IMR-90 (cell line): Measurements from ENCODE around the gene RB1. TPM values are rescaled to one million over a fixed set of nuclear protein-coding genes. Genes with fewer than 3 reads are reported as not detected.

ENCODE experiments used
- ATAC-seq: fragments of 200-7000 bp; cut with Tn5 transposase; 2 replicates; pipeline ENCODE4 v1.9.1; 2020; ENCODE audit warnings: low read depth, mild to moderate bottlenecking, moderate library complexity
- BruUV-seq: library from RNA; stranded (reverse); fragments of 400-500 nt; replicated peaks from 2 replicates; lab custom pipeline; 2021; lab: Mats Ljungman, UMichigan
- CTCF ChIA-PET: fragments of 300-600 bp; formaldehyde crosslinking; extraction: SDS; loops from one replicate; lab custom pipeline; 2021; ENCODE audit warnings: antibody characterized with exemption; lab: Yijun Ruan, JAX
- POLR2A ChIA-PET: fragments of 300-600 bp; sonication (Branson Sonifier 250); formaldehyde crosslinking; loops from one replicate; lab custom pipeline; 2022; ENCODE audit warnings: antibody characterized with exemption; ENCODE audit not compliant: unreplicated experiment; lab: Charles Lee
- DNase-seq: peaks from one replicate; pipeline ENCODE4 v3.0.0; 2013
- H2AFZ ChIP-seq: replicated peaks from 2 replicates; pipeline ENCODE3; 2013; ENCODE audit warnings: low read length, mild to moderate bottlenecking; ENCODE audit not compliant: poor library complexity
- H2AK5ac ChIP-seq: 2 replicates; pipeline ENCODE4 v1.6.1; 2013; ENCODE audit warnings: low read depth, low read length, inconsistent platforms
- H2AK9ac ChIP-seq: replicated peaks from 2 replicates; pipeline ENCODE3; 2013; ENCODE audit warnings: mild to moderate bottlenecking, low read depth, low read length, moderate library complexity; ENCODE audit not compliant: poor library complexity
- H2BK120ac ChIP-seq: 2 replicates; pipeline ENCODE4 v1.6.1; 2013; ENCODE audit warnings: low read depth, low read length, inconsistent platforms
- H2BK15ac ChIP-seq: 3 replicates; pipeline ENCODE4 v1.6.1; 2013; ENCODE audit warnings: low read depth, low read length, inconsistent platforms
- H2BK20ac ChIP-seq: 2 replicates; pipeline ENCODE4 v1.6.1; 2013; ENCODE audit warnings: low read depth, mild to moderate bottlenecking, inconsistent platforms, low read length, moderate library complexity
- H2BK5ac ChIP-seq: 2 replicates; pipeline ENCODE4 v1.6.1; 2013; ENCODE audit warnings: mild to moderate bottlenecking, low read depth, low read length, inconsistent platforms; ENCODE audit not compliant: poor library complexity, severe bottlenecking
- H3K14ac ChIP-seq: replicated peaks from 2 replicates; pipeline ENCODE4 v1.6.1; 2013; ENCODE audit warnings: low read depth, low read length, inconsistent platforms
- H3K18ac ChIP-seq: 2 replicates; pipeline ENCODE4 v1.6.1; 2013; ENCODE audit warnings: low read depth, low read length, control low read depth
- H3K23ac ChIP-seq: 2 replicates; pipeline ENCODE4 v1.6.1; 2013; ENCODE audit warnings: low read depth, low read length, inconsistent platforms
- H3K27ac ChIP-seq: 2 replicates; pipeline ENCODE4 v1.5.1; 2013; ENCODE audit warnings: mild to moderate bottlenecking, control low read depth, low read length; ENCODE audit not compliant: insufficient read depth
- H3K27me3 ChIP-seq: 2 replicates; pipeline ENCODE4 v1.6.1; 2013; ENCODE audit warnings: low read length; ENCODE audit not compliant: control insufficient read depth, insufficient read depth
- H3K36me3 ChIP-seq: 2 replicates; pipeline ENCODE4 v1.6.1; 2013; ENCODE audit warnings: low read length, mixed read lengths; ENCODE audit not compliant: control insufficient read depth, insufficient read depth
- H3K4ac ChIP-seq: 2 replicates; pipeline ENCODE4 v1.6.1; 2013; ENCODE audit warnings: low read depth, low read length, inconsistent platforms
- H3K4me1 ChIP-seq: 2 replicates; pipeline ENCODE4 v1.6.1; 2013; ENCODE audit warnings: low read length, mixed read lengths; ENCODE audit not compliant: control insufficient read depth, insufficient read depth
- H3K4me2 ChIP-seq: 2 replicates; pipeline ENCODE4 v1.6.1; 2013; ENCODE audit warnings: low read depth, mild to moderate bottlenecking, control low read depth, low read length, moderate library complexity
- H3K4me3 ChIP-seq: 2 replicates; pipeline ENCODE4 v1.5.1; 2013; ENCODE audit warnings: low read depth, mild to moderate bottlenecking, control low read depth, low read length, moderate library complexity; ENCODE audit not compliant: insufficient read depth
- H3K56ac ChIP-seq: 2 replicates; pipeline ENCODE4 v1.6.1; 2013; ENCODE audit warnings: low read length, inconsistent platforms; ENCODE audit not compliant: insufficient read depth; ENCODE audit errors: extremely low read depth
- H3K79me1 ChIP-seq, 2 experiments: 2 replicates each; pipeline ENCODE4 v1.6.1; 2013; ENCODE audit warnings: low read length in 2 of 2, inconsistent platforms in 1 of 2, low read depth in 1 of 2
- H3K9ac ChIP-seq: 2 replicates; pipeline ENCODE4 v1.6.1; 2013; ENCODE audit warnings: low read depth, low read length, control low read depth
- H3K9me1 ChIP-seq: 2 replicates; pipeline ENCODE4 v1.6.1; 2013; ENCODE audit warnings: low read length, inconsistent platforms; ENCODE audit not compliant: insufficient read depth
- H3K9me3 ChIP-seq: 2 replicates; pipeline ENCODE4 v1.6.1; 2013; ENCODE audit warnings: low read length; ENCODE audit not compliant: control insufficient read depth, insufficient read depth
- H4K20me1 ChIP-seq: 2 replicates; pipeline ENCODE4 v1.6.1; 2013; ENCODE audit warnings: low read length, inconsistent platforms; ENCODE audit not compliant: insufficient read depth
- H4K5ac ChIP-seq: 2 replicates; pipeline ENCODE4 v1.6.1; 2013; ENCODE audit warnings: mild to moderate bottlenecking, low read depth, low read length, control low read depth
- H4K8ac ChIP-seq, 2 experiments: 2 replicates each; pipeline ENCODE4 v1.6.1; 2013; ENCODE audit warnings: low read depth in 2 of 2, low read length in 2 of 2, control low read depth in 1 of 2, inconsistent platforms in 1 of 2
- H4K91ac ChIP-seq: 2 replicates; pipeline ENCODE4 v1.6.1; 2013; ENCODE audit warnings: low read depth, low read length, inconsistent platforms; ENCODE audit not compliant: insufficient read depth
- BHLHE40 ChIP-seq: fragments of 150-350 bp; IDR thresholded peaks from 2 replicates; pipeline ENCODE4 v1.6.1; 2016; ENCODE audit warnings: mild to moderate bottlenecking, low read depth, low read length
- CHD1 ChIP-seq: IDR thresholded peaks from 2 replicates; pipeline ENCODE4 v1.6.1; 2012; ENCODE audit warnings: low read depth, low read length, improper control_type of control experiment
- MAFK ChIP-seq: IDR thresholded peaks from 2 replicates; pipeline ENCODE4 v1.6.1; 2012; ENCODE audit warnings: low read depth, low read length, improper control_type of control experiment
- MAZ ChIP-seq: IDR thresholded peaks from 2 replicates; pipeline ENCODE4 v1.6.1; 2012; ENCODE audit warnings: low read depth, mild to moderate bottlenecking, low read length, improper control_type of control experiment, moderate library complexity, borderline replicate concordance
- MXI1 ChIP-seq: IDR thresholded peaks from 2 replicates; pipeline ENCODE4 v1.6.1; 2012; ENCODE audit warnings: low read depth, mild to moderate bottlenecking, low read length, moderate library complexity, borderline replicate concordance
- NFE2L2 ChIP-seq: fragments of 150-350 bp; IDR thresholded peaks from 2 replicates; pipeline ENCODE4 v1.6.1; 2016; ENCODE audit warnings: low read depth, mild to moderate bottlenecking, low read length
- RAD21 ChIP-seq: IDR thresholded peaks from 2 replicates; pipeline ENCODE4 v1.6.1; 2012; ENCODE audit warnings: low read length, improper control_type of control experiment
- RCOR1 ChIP-seq: IDR thresholded peaks from 2 replicates; pipeline ENCODE4 v1.6.1; 2012; ENCODE audit warnings: mild to moderate bottlenecking, low read length, improper control_type of control experiment; ENCODE audit not compliant: insufficient replicate concordance
- SMC3 ChIP-seq: fragments of 150-350 bp; IDR thresholded peaks from 2 replicates; pipeline ENCODE4 v1.6.1; 2016; ENCODE audit warnings: low read depth, mild to moderate bottlenecking, antibody characterized with exemption, low read length, moderate library complexity
- USF2 ChIP-seq: fragments of 150-350 bp; IDR thresholded peaks from 2 replicates; pipeline ENCODE4 v1.6.1; 2017; ENCODE audit warnings: mild to moderate bottlenecking, antibody characterized with exemption, low read length, low read depth
- WGBS, 2 experiments: methylation state at CpG; one replicate each; pipeline versions ENCODE4 v1.1.5 to v1.1.7; 2013; ENCODE audit warnings: missing lambda C conversion rate in 2 of 2; ENCODE audit not compliant: insufficient read length in 1 of 2; ENCODE audit errors: extremely low coverage in 2 of 2; 5-methylcytosine and 5-hydroxymethylcytosine counted together
- dilution Hi-C: fragments of 300-500 bp; cut with HindIII; formaldehyde crosslinking; loops from one replicate; pipeline ENCODE4 v1.14.3; 2018; ENCODE audit warnings: low sequenced_read_pairs; ENCODE audit not compliant: unreplicated experiment
- in situ Hi-C: fragments of 300-500 bp; cut with MboI; formaldehyde crosslinking; loops from 3 replicates; pipeline ENCODE4 v1.14.3; 2019; ENCODE audit warnings: low sequenced_read_pairs, inconsistent platforms, mixed read lengths
- intact Hi-C: fragments of 100-400 bp; cut with micrococcal nuclease; formaldehyde crosslinking; loops from 2 replicates; pipeline ENCODE4 v1.10.0; 2022
- polyA plus RNA-seq, 3 experiments: library from polyadenylated mRNA; depleted of rRNA; stranded (reverse); fragments of >200 nt; gene quantifications; 2 replicates each; pipeline ENCODE4 v1.2.3, GENCODE V29; 2012; ENCODE audit warnings: low replicate concordance in 1 of 3
- total RNA-seq: library from RNA; depleted of rRNA; stranded (reverse); fragments of >200 nt; gene quantifications from 2 replicates; pipeline ENCODE4 v1.2.3, GENCODE V29; 2012
- TF ChIP-seq, protein P1 (sequence below): conservative IDR thresholded peaks from 2 replicates; pipeline ENCODE4 v1.5.1; 2012; ENCODE audit warnings: mild to moderate bottlenecking, low read depth, low read length, improper control_type of control experiment
- TF ChIP-seq, protein P2 (sequence below): fragments of 150-350 bp; IDR thresholded peaks from 2 replicates; pipeline ENCODE4 v1.6.1; 2016; ENCODE audit warnings: low read depth, mild to moderate bottlenecking, low read length, moderate library complexity, borderline replicate concordance

The RB1 gene
- total and polyA plus RNA-seq, 2 of the 4 experiments (the other 2 are of a cell fraction): 11.4 to 15.4 TPM

GRCh38 chr13:48528720-48529119 lies 225.2 kb downstream of the RB1 start:
- H4K91ac ChIP-seq: no peak overlapping the region
- H3K4me2 ChIP-seq: no peak overlapping the region
- no peak overlapping the region for H2BK15ac ChIP-seq
- H3K9me1 ChIP-seq: peaks cover 2% of the 10 kb centered on the region; the same call in 1 of the 2 replicates
- no peak for ATAC-seq
- in situ Hi-C loops: no loop called here
- peaks cover 5% of the 10 kb centered on the region for H3K4me1 ChIP-seq
- peaks cover 8 to 13% of the 10 kb centered on the region in 2 experiments for H3K79me1 ChIP-seq
- no peak overlapping the region for H2AK9ac ChIP-seq
- H3K23ac ChIP-seq: no peak overlapping the region
- H3K27ac ChIP-seq: no peak overlapping the region
- no peak overlapping the region for H3K56ac ChIP-seq
- POLR2A ChIA-PET: no interaction called here
- H3K14ac ChIP-seq: no peak overlapping the region
- no peak overlapping the region for H3K4ac ChIP-seq
- H3K4me3 ChIP-seq: no peak overlapping the region
- H3K9ac ChIP-seq: no peak overlapping the region
- no peaks in the 10 kb centered on the region for H3K9me3 ChIP-seq
- DNase-seq: no peak
- H2AK5ac ChIP-seq: no peak overlapping the region
- H3K36me3 ChIP-seq: no peaks in the 10 kb centered on the region
- WGBS, 2 experiments: no CpG with 5 or more reads among the region's 3 CpGs
- no peak overlapping the region for H4K5ac ChIP-seq
- dilution Hi-C loops: no loop called here
- no peak overlapping the region for H3K18ac ChIP-seq
- H2BK20ac ChIP-seq: no peak overlapping the region
- no peak for TF ChIP-seq MXI1
- TF ChIP-seq USF2: no peak
- TF ChIP-seq MAFK: no peak
- TF ChIP-seq MAZ: no peak
- TF ChIP-seq RCOR1: no peak
- TF ChIP-seq, protein P1, sequence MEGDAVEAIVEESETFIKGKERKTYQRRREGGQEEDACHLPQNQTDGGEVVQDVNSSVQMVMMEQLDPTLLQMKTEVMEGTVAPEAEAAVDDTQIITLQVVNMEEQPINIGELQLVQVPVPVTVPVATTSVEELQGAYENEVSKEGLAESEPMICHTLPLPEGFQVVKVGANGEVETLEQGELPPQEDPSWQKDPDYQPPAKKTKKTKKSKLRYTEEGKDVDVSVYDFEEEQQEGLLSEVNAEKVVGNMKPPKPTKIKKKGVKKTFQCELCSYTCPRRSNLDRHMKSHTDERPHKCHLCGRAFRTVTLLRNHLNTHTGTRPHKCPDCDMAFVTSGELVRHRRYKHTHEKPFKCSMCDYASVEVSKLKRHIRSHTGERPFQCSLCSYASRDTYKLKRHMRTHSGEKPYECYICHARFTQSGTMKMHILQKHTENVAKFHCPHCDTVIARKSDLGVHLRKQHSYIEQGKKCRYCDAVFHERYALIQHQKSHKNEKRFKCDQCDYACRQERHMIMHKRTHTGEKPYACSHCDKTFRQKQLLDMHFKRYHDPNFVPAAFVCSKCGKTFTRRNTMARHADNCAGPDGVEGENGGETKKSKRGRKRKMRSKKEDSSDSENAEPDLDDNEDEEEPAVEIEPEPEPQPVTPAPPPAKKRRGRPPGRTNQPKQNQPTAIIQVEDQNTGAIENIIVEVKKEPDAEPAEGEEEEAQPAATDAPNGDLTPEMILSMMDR: no peak
- no peak for TF ChIP-seq BHLHE40
- TF ChIP-seq NFE2L2: no peak
- TF ChIP-seq, protein P2, sequence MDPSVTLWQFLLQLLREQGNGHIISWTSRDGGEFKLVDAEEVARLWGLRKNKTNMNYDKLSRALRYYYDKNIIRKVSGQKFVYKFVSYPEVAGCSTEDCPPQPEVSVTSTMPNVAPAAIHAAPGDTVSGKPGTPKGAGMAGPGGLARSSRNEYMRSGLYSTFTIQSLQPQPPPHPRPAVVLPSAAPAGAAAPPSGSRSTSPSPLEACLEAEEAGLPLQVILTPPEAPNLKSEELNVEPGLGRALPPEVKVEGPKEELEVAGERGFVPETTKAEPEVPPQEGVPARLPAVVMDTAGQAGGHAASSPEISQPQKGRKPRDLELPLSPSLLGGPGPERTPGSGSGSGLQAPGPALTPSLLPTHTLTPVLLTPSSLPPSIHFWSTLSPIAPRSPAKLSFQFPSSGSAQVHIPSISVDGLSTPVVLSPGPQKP: no peak
- TF ChIP-seq RAD21: no peak
- no peak for TF ChIP-seq CHD1
- no peak for TF ChIP-seq SMC3
- no peak overlapping the region for H4K8ac ChIP-seq
- no peaks in the 10 kb centered on the region for H4K20me1 ChIP-seq
- H3K27me3 ChIP-seq: no peaks in the 10 kb centered on the region
- no peak overlapping the region for H2BK5ac ChIP-seq
- intact Hi-C loops: no loop called here
- BruUV-seq: no TSS peak
- CTCF ChIA-PET: interaction anchor here (1.2 kb wide), 1 partner anchor 16 kb away, joined by 3 read pairs; no protein-coding TSS in a partner anchor
- no peak overlapping the region for H2AFZ ChIP-seq
- H2BK120ac ChIP-seq: no peak overlapping the region
